C4-2B (cell line): ENCODE measurements around the gene SIGLEC1.

Experiments used
- ZFX ChIP-seq: fragments of 450-650 bp; IDR thresholded peaks from 2 replicates; pipeline ENCODE4 v1.6.1; 2017
- TF ChIP-seq, protein P1 (sequence below): fragments of 450-650 bp; conservative IDR thresholded peaks from 2 replicates; pipeline ENCODE4 v1.5.1; 2017; ENCODE audit warnings: mild to moderate bottlenecking

DNA sequence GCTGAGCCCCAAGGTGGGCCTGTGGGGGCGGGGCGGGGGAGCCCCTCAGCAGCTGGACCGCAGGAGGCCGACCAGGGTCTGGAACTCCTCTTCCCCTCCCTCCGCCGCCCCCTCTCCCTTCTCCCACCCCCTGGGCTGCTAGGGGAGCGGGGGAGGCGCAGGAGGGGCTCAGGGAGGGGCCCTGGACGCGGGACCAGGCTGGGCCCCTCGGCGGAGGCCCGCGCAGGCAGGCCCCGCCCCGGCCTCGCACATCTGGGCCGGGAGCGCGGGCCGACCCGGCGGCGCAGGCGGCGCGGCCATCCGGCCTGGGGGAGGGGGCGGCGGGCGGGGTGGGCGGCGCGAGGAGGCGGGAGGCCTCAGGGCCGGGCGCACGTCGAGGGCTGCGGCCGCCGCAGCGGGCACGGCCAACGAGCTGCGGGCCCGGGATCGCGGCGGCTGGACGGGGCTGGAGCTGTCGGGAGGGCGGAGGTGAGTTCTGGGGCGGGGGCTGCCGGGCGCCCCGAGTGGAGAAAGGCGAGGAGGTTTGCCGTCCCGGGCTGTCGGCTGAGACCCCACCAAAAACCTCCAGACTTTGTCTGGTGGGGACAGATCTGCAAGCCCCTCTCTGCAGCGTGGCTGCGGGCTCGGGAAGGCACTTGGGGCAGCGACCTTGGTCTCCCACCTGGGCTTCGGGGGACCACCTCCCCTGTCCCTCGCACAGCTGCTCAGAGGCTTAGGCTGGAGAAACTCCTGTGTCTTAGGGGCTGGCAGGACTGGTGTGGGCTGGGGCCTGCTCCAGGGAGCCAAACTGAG lies 20.1 kb upstream of the SIGLEC1 start, which contains the start of gene HSPA12B:
- TF ChIP-seq, protein P1, sequence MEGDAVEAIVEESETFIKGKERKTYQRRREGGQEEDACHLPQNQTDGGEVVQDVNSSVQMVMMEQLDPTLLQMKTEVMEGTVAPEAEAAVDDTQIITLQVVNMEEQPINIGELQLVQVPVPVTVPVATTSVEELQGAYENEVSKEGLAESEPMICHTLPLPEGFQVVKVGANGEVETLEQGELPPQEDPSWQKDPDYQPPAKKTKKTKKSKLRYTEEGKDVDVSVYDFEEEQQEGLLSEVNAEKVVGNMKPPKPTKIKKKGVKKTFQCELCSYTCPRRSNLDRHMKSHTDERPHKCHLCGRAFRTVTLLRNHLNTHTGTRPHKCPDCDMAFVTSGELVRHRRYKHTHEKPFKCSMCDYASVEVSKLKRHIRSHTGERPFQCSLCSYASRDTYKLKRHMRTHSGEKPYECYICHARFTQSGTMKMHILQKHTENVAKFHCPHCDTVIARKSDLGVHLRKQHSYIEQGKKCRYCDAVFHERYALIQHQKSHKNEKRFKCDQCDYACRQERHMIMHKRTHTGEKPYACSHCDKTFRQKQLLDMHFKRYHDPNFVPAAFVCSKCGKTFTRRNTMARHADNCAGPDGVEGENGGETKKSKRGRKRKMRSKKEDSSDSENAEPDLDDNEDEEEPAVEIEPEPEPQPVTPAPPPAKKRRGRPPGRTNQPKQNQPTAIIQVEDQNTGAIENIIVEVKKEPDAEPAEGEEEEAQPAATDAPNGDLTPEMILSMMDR: no peak
- no peak for TF ChIP-seq ZFX
